Endothelial cell (in vitro differentiated cells): ENCODE data around the gene CHI3L1. TPM values are rescaled to one million over a fixed set of nuclear protein-coding genes. Genes with fewer than 3 reads are reported as not detected.

ENCODE experiments used
- DNase-seq: peaks from one replicate; pipeline ENCODE4 v3.0.0; 2021; ENCODE audit warnings: low spot score
- H3K27ac Mint-ChIP-seq: one replicate; pipeline ENCODE4 v1.8.0; 2021; ENCODE audit warnings: mixed read lengths, inconsistent platforms; ENCODE audit not compliant: unreplicated experiment
- H3K27me3 Mint-ChIP-seq: one replicate; pipeline ENCODE4 v1.8.0; 2021; ENCODE audit warnings: mild to moderate bottlenecking, moderate library complexity, mixed read lengths, inconsistent platforms; ENCODE audit not compliant: unreplicated experiment
- H3K36me3 Mint-ChIP-seq: one replicate; pipeline ENCODE4 v1.8.0; 2021; ENCODE audit warnings: mild to moderate bottlenecking, low read depth, mixed read lengths, inconsistent platforms; ENCODE audit not compliant: unreplicated experiment
- H3K4me1 Mint-ChIP-seq: one replicate; pipeline ENCODE4 v1.8.0; 2021; ENCODE audit warnings: mild to moderate bottlenecking, mixed read lengths, inconsistent platforms; ENCODE audit not compliant: unreplicated experiment
- H3K4me3 Mint-ChIP-seq: one replicate; pipeline ENCODE4 v1.8.0; 2021; ENCODE audit warnings: mild to moderate bottlenecking, mixed read lengths, inconsistent platforms; ENCODE audit not compliant: unreplicated experiment
- H3K9me3 Mint-ChIP-seq: one replicate; pipeline ENCODE4 v1.8.0; 2021; ENCODE audit warnings: mixed read lengths, inconsistent platforms; ENCODE audit not compliant: unreplicated experiment
- CTCF ChIP-seq: fragments of 200-600 bp; sonication (generic); IDR thresholded peaks from one replicate; pipeline ENCODE4 v1.5.0; 2021; ENCODE audit warnings: antibody characterized with exemption; ENCODE audit not compliant: unreplicated experiment
- total RNA-seq: library from RNA; stranded (reverse); fragmentation: NEBNext Ultra II Directional; extraction: Animal tissue kit (Norgen Biotek cat#: 25700); gene quantifications from one replicate; pipeline ENCODE4 v1.2.1, GENCODE V29; 2021; ENCODE audit not compliant: unreplicated experiment

Gene CHI3L1
- total RNA-seq, 1 donor from 2014 or later: 0.21 TPM

- no peak for TF ChIP-seq CTCF
- no peak overlapping the region for H3K27ac Mint-ChIP-seq
- DNase-seq: no peak
- H3K27me3 Mint-ChIP-seq: peaks cover 4% of the 10 kb centered on the region
- no peak overlapping the region for H3K4me3 Mint-ChIP-seq
- no peaks in the 10 kb centered on the region for H3K36me3 Mint-ChIP-seq
- no peaks in the 10 kb centered on the region for H3K9me3 Mint-ChIP-seq
- no peaks in the 10 kb centered on the region for H3K4me1 Mint-ChIP-seq
Observed at GRCh38 chr1:203225071-203225470, 38.6 kb upstream of the CHI3L1 start.

DNA sequence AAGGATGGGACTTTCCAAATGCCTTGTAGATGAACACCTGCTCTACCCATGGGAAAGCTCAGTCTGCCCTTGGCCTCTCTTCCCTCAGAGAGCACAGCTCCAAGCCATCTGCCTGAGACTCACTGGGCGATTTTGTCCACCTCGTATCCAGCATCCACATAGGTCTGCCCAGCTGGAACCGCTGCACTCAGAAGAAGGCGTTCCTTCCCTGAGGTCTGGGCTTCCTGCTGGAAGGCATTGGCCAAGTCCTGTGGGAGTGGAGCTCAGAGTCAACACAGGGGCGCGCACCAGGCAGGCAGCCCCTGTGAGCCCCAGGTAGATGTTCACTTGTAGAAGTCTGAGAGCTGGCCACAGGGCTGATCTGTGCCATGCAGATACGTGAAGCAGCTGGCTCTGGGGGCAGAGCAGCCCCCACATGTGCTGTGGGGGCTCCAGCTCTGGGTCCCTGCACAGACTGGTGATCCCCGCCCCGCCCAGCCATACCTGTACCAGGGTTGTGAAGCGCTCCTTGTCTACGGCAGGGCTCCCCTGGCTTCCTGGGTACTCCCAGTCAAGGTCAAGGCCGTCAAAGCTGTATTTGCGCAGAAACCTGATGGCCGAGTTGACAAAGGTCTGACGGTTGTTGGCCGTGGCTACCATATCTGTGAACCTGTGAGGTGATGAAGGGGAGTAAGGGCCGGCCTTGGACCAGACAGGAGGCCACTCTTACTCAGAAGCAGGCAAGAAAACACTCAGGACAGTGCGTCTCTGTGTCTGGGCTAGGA is 36.7 kb upstream of the CHI3L1 start:
- Mint-ChIP-seq H3K9me3 (no peaks in the 10 kb centered on the region), H3K27me3 (peaks cover 7% of the 10 kb centered on the region), H3K36me3 (no peaks in the 10 kb centered on the region), H3K27ac (no peak overlapping the region), H3K4me1 (no peaks in the 10 kb centered on the region), H3K4me3 (no peak overlapping the region)
- no peak for TF ChIP-seq CTCF
- no peak for DNase-seq

DNA sequence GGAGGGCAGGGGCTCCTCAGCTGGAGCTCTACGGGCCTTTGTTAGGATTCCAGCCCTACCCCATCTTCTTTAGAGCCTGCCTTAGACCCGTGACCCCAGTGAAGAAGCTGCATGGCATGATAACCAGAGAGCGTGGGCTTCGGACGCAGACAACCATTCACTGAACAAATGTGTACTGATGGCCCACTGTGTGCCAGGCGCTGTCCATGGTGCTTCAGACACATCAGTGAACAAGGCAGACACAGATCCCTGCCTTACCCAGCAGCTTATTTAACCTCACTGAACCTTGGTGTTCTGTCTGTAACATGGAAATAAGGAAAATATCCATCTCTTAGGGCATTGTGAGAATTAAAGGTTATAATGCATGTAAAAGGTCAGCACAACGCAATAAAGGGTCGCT is 33.4 kb upstream of the CHI3L1 start:
- no peak for TF ChIP-seq CTCF
- peak; percentile 24 for DNase-seq
- Mint-ChIP-seq H3K27ac (no peak overlapping the region), H3K27me3 (peaks cover 13% of the 10 kb centered on the region), H3K4me1 (peaks cover 6% of the 10 kb centered on the region), H3K4me3 (no peak overlapping the region), H3K36me3 (no peaks in the 10 kb centered on the region), H3K9me3 (no peaks in the 10 kb centered on the region)

DNA sequence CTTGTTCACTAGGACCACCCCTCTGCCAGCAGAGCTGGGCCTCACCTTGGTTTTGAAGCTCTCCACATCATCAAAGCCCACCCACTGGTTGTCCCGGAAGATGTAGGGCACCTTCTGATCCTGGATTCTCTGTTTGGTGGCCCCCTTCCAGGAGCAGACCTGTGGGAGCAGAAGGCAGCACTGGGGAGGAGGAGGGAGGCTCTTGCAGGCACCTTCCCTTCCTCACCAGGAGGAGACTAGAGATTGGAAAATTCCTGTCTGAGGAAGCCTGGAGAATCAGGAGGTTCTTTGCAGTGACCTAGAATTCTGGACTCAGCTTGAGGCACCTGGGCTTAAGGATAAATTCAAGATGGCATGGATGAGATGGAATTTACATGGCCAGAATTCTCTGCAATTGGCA is 32.7 kb upstream of the CHI3L1 start:
- H3K9me3 Mint-ChIP-seq: no peaks in the 10 kb centered on the region
- H3K36me3 Mint-ChIP-seq: no peaks in the 10 kb centered on the region
- peaks cover 13% of the 10 kb centered on the region for H3K27me3 Mint-ChIP-seq
- H3K27ac Mint-ChIP-seq: no peak overlapping the region
- no peak for TF ChIP-seq CTCF
- peaks cover 6% of the 10 kb centered on the region for H3K4me1 Mint-ChIP-seq
- no peak for DNase-seq
- no peak overlapping the region for H3K4me3 Mint-ChIP-seq

GRCh38 chr1:203217668-203218067 is 31.2 kb upstream of the CHI3L1 start:
- H3K4me3 Mint-ChIP-seq: no peak overlapping the region
- H3K36me3 Mint-ChIP-seq: no peaks in the 10 kb centered on the region
- DNase-seq: no peak
- H3K9me3 Mint-ChIP-seq: no peaks in the 10 kb centered on the region
- H3K27ac Mint-ChIP-seq: no peak overlapping the region
- H3K27me3 Mint-ChIP-seq: peaks cover 11% of the 10 kb centered on the region
- H3K4me1 Mint-ChIP-seq: peaks cover 6% of the 10 kb centered on the region
- no peak for TF ChIP-seq CTCF
